ENCODE data around the gene ACCS. TPM values are rescaled to one million over a fixed set of nuclear protein-coding genes. Genes with fewer than 3 reads are reported as not detected.

Gene ACCS
- total RNA-seq, 1 experiment from 2014 or later = 13.9 TPM

DNA sequence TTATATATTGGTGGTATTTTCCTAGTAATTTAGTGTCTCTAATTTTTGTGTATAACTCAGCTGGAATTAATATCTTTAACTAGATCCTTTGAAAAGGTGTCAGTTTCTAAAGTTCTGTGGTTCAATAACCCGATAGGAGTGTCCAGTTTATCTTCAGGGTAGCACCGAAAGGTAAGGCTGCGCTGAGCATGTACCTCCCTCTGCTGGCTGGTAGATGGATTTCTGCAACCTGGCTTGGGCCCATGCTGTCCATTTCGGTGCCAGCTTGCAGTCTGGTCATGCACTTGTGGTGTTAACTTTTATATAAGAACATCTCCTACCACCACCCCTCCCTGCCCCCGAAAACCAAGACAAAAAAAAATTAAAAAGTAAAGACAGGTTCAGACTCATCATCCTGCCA lies 54.1 kb downstream of the ACCS start:
- DNase-seq = peak; percentile 29
- Histone ChIP-seq H3K36me3 (replicated peaks; ENCODE audit: control insufficient read depth, insufficient read depth, low read length) (no peaks in the 10 kb centered on the region; the same call in none of the 2 replicates), H3K4me3 (ENCODE audit: insufficient read depth, low read depth, low read length) (no peak overlapping the region), H3K27me3 (ENCODE audit: control insufficient read depth, insufficient read depth, low read length) (no peaks in the 10 kb centered on the region)

DNA sequence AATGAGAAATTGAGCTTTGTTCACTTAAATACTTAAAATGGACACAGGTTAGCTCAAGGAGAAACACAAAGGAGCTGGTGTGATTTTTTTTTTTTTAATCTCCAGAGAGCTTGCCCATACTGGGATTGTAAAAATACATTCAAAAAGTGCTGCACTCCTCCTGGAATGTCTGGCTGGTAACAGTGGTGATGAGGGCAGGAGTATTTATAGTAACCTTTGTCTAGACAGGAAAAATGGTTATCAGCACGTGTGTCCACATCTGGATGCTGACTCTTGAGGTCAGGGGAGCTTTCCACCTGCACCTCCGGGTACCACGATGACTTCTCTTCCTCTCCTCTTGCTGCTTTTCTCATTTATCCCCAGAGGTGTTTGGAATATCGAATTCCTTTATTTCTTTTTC lies 59.5 kb downstream of the ACCS start:
- no peak overlapping the region for H3K4me3 ChIP-seq (ENCODE audit: insufficient read depth, low read depth, low read length)
- H3K36me3 ChIP-seq (replicated peaks; ENCODE audit: control insufficient read depth, insufficient read depth, low read length) = no peaks in the 10 kb centered on the region; the same call in 1 of the 2 replicates
- no peaks in the 10 kb centered on the region for H3K27me3 ChIP-seq (ENCODE audit: control insufficient read depth, insufficient read depth, low read length)
- DNase-seq = no peak

DNA sequence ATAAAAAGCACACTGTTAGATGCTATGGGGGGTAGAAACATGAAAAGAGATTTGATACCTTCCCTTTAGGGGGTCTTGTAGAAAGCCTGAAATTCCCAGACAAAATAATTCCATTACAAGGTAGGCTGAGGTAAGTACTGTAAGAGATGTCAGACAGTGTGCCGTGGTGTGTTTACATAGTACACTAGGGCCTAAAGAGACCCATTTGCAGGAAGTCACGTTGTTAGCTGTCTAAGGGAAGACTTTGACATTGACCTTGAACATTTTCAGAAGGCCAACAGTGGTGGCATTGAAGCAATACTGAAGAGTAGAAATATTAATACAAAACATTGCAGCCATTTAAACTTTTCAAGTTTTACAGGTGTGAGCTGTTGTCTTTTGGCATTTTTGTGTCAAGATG lies 60.2 kb downstream of the ACCS start:
- no peak overlapping the region for H3K4me3 ChIP-seq (ENCODE audit: insufficient read depth, low read depth, low read length)
- H3K36me3 ChIP-seq (replicated peaks; ENCODE audit: control insufficient read depth, insufficient read depth, low read length) = peaks cover 2% of the 10 kb centered on the region
- DNase-seq = no peak
- H3K27me3 ChIP-seq (ENCODE audit: control insufficient read depth, insufficient read depth, low read length) = no peaks in the 10 kb centered on the region

DNA sequence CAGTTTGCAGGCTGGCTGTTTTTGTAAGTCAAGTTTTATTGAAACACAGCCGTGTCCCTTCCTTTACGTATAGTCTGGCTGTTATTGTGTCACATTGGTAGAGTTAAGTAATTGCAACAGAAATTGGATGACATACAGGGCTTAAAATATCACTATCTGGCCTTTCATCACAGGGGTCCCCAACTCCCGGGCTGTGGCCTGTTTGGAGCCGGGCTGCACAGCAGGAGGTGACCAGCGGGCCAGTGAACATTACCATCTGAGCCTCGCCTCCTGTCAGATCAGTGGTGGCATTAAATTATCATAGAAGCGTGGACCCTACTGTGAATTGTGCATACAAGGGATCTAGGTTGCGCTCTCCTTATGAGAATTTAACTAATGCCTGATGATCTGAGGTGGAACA lies 61.1 kb downstream of the ACCS start:
- Histone ChIP-seq H3K4me3 (ENCODE audit: insufficient read depth, low read depth, low read length) (no peak overlapping the region), H3K27me3 (ENCODE audit: control insufficient read depth, insufficient read depth, low read length) (no peaks in the 10 kb centered on the region), H3K36me3 (replicated peaks; ENCODE audit: control insufficient read depth, insufficient read depth, low read length) (peaks cover 2% of the 10 kb centered on the region)
- DNase-seq = no peak

DNA sequence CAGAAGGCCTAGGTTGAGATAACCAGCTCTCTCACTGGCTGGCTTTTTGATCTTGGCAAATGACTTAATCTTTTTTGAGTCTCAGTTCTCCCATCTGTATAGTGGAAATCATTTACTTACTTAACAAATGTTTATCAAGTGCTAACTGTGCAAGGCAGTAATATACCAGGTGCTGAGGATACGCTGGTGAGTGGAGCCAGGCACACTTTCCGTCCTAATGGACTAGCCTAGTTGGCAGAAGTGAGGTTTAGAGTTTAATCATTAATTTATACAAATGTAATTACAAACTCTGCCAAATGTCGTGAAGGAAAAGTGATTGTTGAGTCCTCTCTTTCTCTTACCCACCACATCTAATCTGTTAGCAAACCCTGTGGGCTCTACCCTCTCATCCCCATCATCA lies 62.7 kb downstream of the ACCS start:
- Histone ChIP-seq H3K36me3 (replicated peaks; ENCODE audit: control insufficient read depth, insufficient read depth, low read length) (peaks cover 2% of the 10 kb centered on the region), H3K4me3 (ENCODE audit: insufficient read depth, low read depth, low read length) (no peak overlapping the region), H3K27me3 (ENCODE audit: control insufficient read depth, insufficient read depth, low read length) (no peaks in the 10 kb centered on the region)
- no peak for DNase-seq

DNA sequence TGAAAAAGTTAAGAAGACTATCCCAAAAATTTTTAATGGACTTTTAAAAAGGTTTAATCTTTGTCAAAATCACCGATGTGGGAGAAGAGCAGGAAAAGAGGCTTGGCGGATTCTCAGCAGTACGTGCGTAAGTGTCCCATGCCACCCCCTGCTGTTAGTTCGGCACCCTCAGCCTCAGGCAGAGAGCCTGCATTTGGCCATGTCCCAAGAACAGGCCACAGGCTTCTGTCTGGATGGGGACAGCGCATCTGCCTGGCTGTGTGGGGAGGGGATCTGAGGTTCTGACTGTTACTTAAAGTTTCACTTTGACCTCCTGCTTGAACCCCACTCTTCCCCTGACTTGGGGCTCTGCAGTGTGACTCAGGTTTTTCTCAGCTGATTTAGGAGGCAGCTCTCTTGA lies 64.7 kb downstream of the ACCS start:
- no peak overlapping the region for H3K4me3 ChIP-seq (ENCODE audit: insufficient read depth, low read depth, low read length)
- H3K27me3 ChIP-seq (ENCODE audit: control insufficient read depth, insufficient read depth, low read length) = no peaks in the 10 kb centered on the region
- DNase-seq = no peak
- peaks cover 2% of the 10 kb centered on the region for H3K36me3 ChIP-seq (replicated peaks; ENCODE audit: control insufficient read depth, insufficient read depth, low read length)

DNA sequence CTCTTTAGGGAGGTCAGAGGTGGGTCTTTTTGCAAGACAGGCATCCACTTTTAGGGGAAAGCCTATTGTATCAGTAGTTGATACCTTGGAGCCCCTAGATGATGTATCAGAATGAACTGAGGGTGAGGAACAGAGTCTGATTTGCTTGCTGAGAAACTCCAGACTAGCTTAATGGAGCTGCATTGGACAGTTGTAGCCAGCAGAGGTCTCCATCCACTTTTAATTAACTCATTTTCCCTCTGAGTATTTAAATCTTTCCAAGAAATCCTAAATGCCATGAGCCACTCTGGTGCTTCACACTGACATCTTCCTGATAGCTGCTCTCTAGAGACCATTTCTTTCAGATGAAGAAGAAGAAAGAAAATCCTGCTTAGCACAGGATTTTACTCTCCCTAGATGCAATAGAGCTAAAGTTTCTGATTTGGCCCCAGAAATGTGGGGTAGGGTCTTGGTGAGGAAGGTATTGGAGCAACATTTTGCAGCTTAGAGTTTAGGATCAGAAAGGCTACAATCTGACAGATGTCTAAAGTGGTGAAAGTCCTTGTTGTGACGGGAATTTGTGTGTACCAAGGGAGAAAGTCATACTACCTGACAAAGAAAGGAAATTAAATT lies 67.4 kb downstream of the ACCS start:
- peaks cover 2% of the 10 kb centered on the region for H3K36me3 ChIP-seq (replicated peaks; ENCODE audit: control insufficient read depth, insufficient read depth, low read length)
- H3K27me3 ChIP-seq (ENCODE audit: control insufficient read depth, insufficient read depth, low read length) = no peaks in the 10 kb centered on the region
- DNase-seq = peak; percentile 38
- H3K4me3 ChIP-seq (ENCODE audit: insufficient read depth, low read depth, low read length) = no peak overlapping the region

Other genes with a start within 250 kb of the ACCS start
- 15.7 and 16.3 TPM in 2 replicates for gene ALKBH3, start 185.4 kb upstream of the ACCS start, total RNA-seq (2014; rRNA removed; shearing (Covaris generic))
- 2.9 and 4.1 TPM in 2 replicates for gene C11orf96, start 123.6 kb upstream of the ACCS start, total RNA-seq (2014; rRNA removed; shearing (Covaris generic))
- gene ACCSL, start 18.3 kb upstream of the ACCS start, total RNA-seq (2014; rRNA removed; shearing (Covaris generic)) = not detected in 2 replicates
- gene EXT2, start 29.4 kb downstream of the ACCS start, total RNA-seq (2014; rRNA removed; shearing (Covaris generic)) = 52.0 and 52.4 TPM in 2 replicates
- gene ALX4, start 243.9 kb downstream of the ACCS start, total RNA-seq (2014; rRNA removed; shearing (Covaris generic)) = not detected in 2 replicates